ENCODE results near the gene ANXA8L1.

- TF ChIP-seq, protein P1, sequence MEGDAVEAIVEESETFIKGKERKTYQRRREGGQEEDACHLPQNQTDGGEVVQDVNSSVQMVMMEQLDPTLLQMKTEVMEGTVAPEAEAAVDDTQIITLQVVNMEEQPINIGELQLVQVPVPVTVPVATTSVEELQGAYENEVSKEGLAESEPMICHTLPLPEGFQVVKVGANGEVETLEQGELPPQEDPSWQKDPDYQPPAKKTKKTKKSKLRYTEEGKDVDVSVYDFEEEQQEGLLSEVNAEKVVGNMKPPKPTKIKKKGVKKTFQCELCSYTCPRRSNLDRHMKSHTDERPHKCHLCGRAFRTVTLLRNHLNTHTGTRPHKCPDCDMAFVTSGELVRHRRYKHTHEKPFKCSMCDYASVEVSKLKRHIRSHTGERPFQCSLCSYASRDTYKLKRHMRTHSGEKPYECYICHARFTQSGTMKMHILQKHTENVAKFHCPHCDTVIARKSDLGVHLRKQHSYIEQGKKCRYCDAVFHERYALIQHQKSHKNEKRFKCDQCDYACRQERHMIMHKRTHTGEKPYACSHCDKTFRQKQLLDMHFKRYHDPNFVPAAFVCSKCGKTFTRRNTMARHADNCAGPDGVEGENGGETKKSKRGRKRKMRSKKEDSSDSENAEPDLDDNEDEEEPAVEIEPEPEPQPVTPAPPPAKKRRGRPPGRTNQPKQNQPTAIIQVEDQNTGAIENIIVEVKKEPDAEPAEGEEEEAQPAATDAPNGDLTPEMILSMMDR (IDR thresholded peaks at IDR 0.05) = no peak
- TF ChIP-seq EP300 (IDR thresholded peaks at IDR 0.05) (no peak), POLR2A (IDR thresholded peaks at IDR 0.05) (no peak), POLR2AphosphoS5 (IDR thresholded peaks at IDR 0.05) (no peak)
Measured at GRCh38 chr10:46330894-46331293, 44.7 kb upstream of the ANXA8L1 start.
